HCT116 (cell line): ENCODE results near the gene NUF2. TPM values are rescaled to one million over a fixed set of nuclear protein-coding genes. Genes with fewer than 3 reads are reported as not detected.

ENCODE experiments used
- ATAC-seq: fragments of 200-7000 bp; cut with Tn5 transposase; 2 replicates; pipeline ENCODE4 v1.9.1; 2020; ENCODE audit warnings: mild to moderate bottlenecking, moderate library complexity
- BruUV-seq: library from RNA; stranded (reverse); fragments of 400-500 nt; replicated peaks from 2 replicates; lab custom pipeline; 2021; lab: Mats Ljungman, UMichigan
- CTCF ChIA-PET: fragments of 300-600 bp; sonication (Branson Sonifier 250); formaldehyde crosslinking; loops from one replicate; lab custom pipeline; 2021; ENCODE audit warnings: antibody characterized with exemption; lab: Charles Lee
- POLR2A ChIA-PET: fragments of 300-600, 350-600 bp; sonication (Branson Sonifier 250); formaldehyde crosslinking; loops from one replicate; lab custom pipeline; 2021; ENCODE audit warnings: antibody characterized with exemption; lab: Charles Lee
- RAD21 ChIA-PET, 2 experiments: fragments of 300-600 bp; sonication (Branson Sonifier 250); formaldehyde crosslinking; loops; one replicate each; lab custom pipeline; 2023; ENCODE audit warnings: low total read pairs in 2 of 2; ENCODE audit not compliant: uncharacterized antibody in 2 of 2, unreplicated experiment in 2 of 2, low non-redundant PET in 1 of 2; lab: Charles Lee
- DNase-seq: peaks from one replicate; pipeline ENCODE4 v3.0.0-alpha.2; 2010; ENCODE audit warnings: low read depth, low spot score
- H2AFZ ChIP-seq: fragments of 200-600 bp; shearing (Covaris generic), sonication (generic); 2 replicates; pipeline ENCODE4 v1.6.1; 2017; ENCODE audit warnings: low read depth, mixed run types, mixed read lengths, antibody characterized with exemption, low read length; ENCODE audit not compliant: poor library complexity, severe bottlenecking
- H3K27ac ChIP-seq: 2 replicates; pipeline ENCODE4 v1.5.1; 2012; ENCODE audit warnings: low read depth, low read length
- H3K27me3 ChIP-seq: fragments of 200-600 bp; sonication (generic); 2 replicates; pipeline ENCODE4 v1.6.1; 2016; ENCODE audit warnings: mixed run types, low read length, mixed read lengths; ENCODE audit not compliant: insufficient read depth
- H3K36me3 ChIP-seq, 2 experiments: fragments of 200-500 bp in 1 of 2; fragments of 200-600 bp in 1 of 2; sonication (Bioruptor generic) in 1 of 2; sonication (generic) in 1 of 2; 2 replicates each; pipeline versions ENCODE4 v1.5.1 to v1.6.1; 2014 to 2016; ENCODE audit warnings: low read length in 2 of 2, inconsistent platforms in 1 of 2, mixed read lengths in 1 of 2, mixed run types in 1 of 2; ENCODE audit not compliant: insufficient read depth in 2 of 2, control insufficient read depth in 1 of 2
- H3K4me1 ChIP-seq, 2 experiments: fragments of 200-600 bp in 1 of 2; sonication (generic) in 1 of 2; 2 replicates each; pipeline versions ENCODE4 v1.5.1 to v1.6.1; 2012 to 2017; ENCODE audit warnings: low read length in 2 of 2, inconsistent platforms in 1 of 2, mild to moderate bottlenecking in 1 of 2, mixed read lengths in 1 of 2, mixed run types in 1 of 2, moderate library complexity in 1 of 2; ENCODE audit not compliant: insufficient read depth in 2 of 2, control insufficient read depth in 1 of 2
- H3K4me2 ChIP-seq: fragments of 200-600 bp; sonication (generic); 2 replicates; pipeline ENCODE4 v1.6.1; 2017; ENCODE audit warnings: mixed run types, low read length, mixed read lengths
- H3K4me3 ChIP-seq, 2 experiments: fragments of 200-600 bp in 1 of 2; sonication (generic) in 1 of 2; replicated peaks in 1 of 2; 2 replicates each; pipeline ENCODE4 v1.5.1; 2011 to 2016; ENCODE audit warnings: low read length in 2 of 2, control low read depth in 1 of 2, low read depth in 1 of 2, mild to moderate bottlenecking in 1 of 2, mixed read lengths in 1 of 2, mixed run types in 1 of 2
- H3K79me2 ChIP-seq: fragments of 200-600 bp; sonication (generic); 2 replicates; pipeline ENCODE4 v1.6.1; 2017; ENCODE audit warnings: mild to moderate bottlenecking, mixed run types, low read length, moderate library complexity, mixed read lengths; ENCODE audit not compliant: insufficient read depth
- H3K9ac ChIP-seq: fragments of 200-600 bp; sonication (generic); 2 replicates; pipeline ENCODE4 v1.6.1; 2016; ENCODE audit warnings: low read length, mixed read lengths
- H3K9me2 ChIP-seq: fragments of 200-600 bp; sonication (generic), shearing (Covaris generic); 2 replicates; pipeline ENCODE4 v1.6.1; 2017; ENCODE audit warnings: mixed run types, mild to moderate bottlenecking, moderate library complexity; ENCODE audit not compliant: insufficient read depth
- H3K9me3 ChIP-seq, 2 experiments: fragments of 200-500 bp in 1 of 2; fragments of 200-600 bp in 1 of 2; sonication (Bioruptor generic) in 1 of 2; sonication (generic) in 1 of 2; 2 replicates each; pipeline ENCODE4 v1.6.1; 2014 to 2017; ENCODE audit warnings: low read length in 2 of 2, mixed read lengths in 2 of 2, inconsistent platforms in 1 of 2, low read depth in 1 of 2, mild to moderate bottlenecking in 1 of 2, mixed run types in 1 of 2, moderate library complexity in 1 of 2; ENCODE audit not compliant: control insufficient read depth in 1 of 2, insufficient read depth in 1 of 2
- H4K20me1 ChIP-seq: fragments of 200-600 bp; sonication (generic), shearing (Covaris generic); 2 replicates; pipeline ENCODE4 v1.6.1; 2017; ENCODE audit warnings: mixed run types, mild to moderate bottlenecking, moderate library complexity; ENCODE audit not compliant: insufficient read depth
- CTCF ChIP-seq, 3 experiments: fragments of 200-600 bp in 1 of 3; sonication (generic) in 1 of 3; IDR thresholded peaks in 2 of 3; conservative IDR thresholded peaks in 1 of 3; 2 replicates each; pipeline ENCODE4 v1.5.1; 2012 to 2017; ENCODE audit warnings: low read depth in 2 of 3, low read length in 2 of 3, antibody characterized with exemption in 1 of 3, borderline replicate concordance in 1 of 3, control low read depth in 1 of 3, mild to moderate bottlenecking in 1 of 3, mixed read lengths in 1 of 3, mixed run types in 1 of 3, moderate library complexity in 1 of 3; ENCODE audit not compliant: insufficient read depth in 1 of 3
- EGR1 ChIP-seq: IDR thresholded peaks from 2 replicates; pipeline ENCODE4 v1.6.1; 2012; ENCODE audit warnings: low read depth
- ELF1 ChIP-seq: IDR thresholded peaks from 2 replicates; pipeline ENCODE4 v1.6.1; 2012; ENCODE audit warnings: low read depth, borderline replicate concordance
- EZH2phosphoT487 ChIP-seq: fragments of 200-600 bp; IDR thresholded peaks from 2 replicates; pipeline ENCODE4 v1.6.1; 2018; ENCODE audit warnings: antibody characterized with exemption, borderline replicate concordance
- JUND ChIP-seq: IDR thresholded peaks from 2 replicates; pipeline ENCODE4 v1.6.1; 2012
- POLR2A ChIP-seq: IDR thresholded peaks from 2 replicates; pipeline ENCODE4 v1.7.0; 2011; ENCODE audit warnings: borderline replicate concordance; ENCODE audit not compliant: insufficient read depth, insufficient read length; ENCODE audit errors: extremely low read depth
- SIN3A ChIP-seq: IDR thresholded peaks from 2 replicates; pipeline ENCODE4 v1.6.1; 2012; ENCODE audit warnings: low read depth
- SP1 ChIP-seq: IDR thresholded peaks from 2 replicates; pipeline ENCODE4 v1.6.1; 2012; ENCODE audit warnings: low read depth
- SRF ChIP-seq: IDR thresholded peaks from 2 replicates; pipeline ENCODE4 v1.6.1; 2012; ENCODE audit warnings: low read depth
- intact Hi-C: fragments of 100-400 bp; cut with micrococcal nuclease; formaldehyde crosslinking; loops from 2 replicates; pipeline ENCODE4 v1.10.0; 2022
- total RNA-seq: library from RNA; stranded (reverse); gene quantifications from one replicate; pipeline ENCODE4 v1.2.1, GENCODE V29; 2021; ENCODE audit not compliant: unreplicated experiment

NUF2 gene
- total RNA-seq, 1 experiment from 2014 or later, result 37.6 TPM

- intact Hi-C loops, result no loop called here
- Histone ChIP-seq H3K9me2 (no peaks in the 10 kb centered on the region), H2AFZ (no peak overlapping the region), H3K36me3 (no peaks in the 10 kb centered on the region), H3K4me2 (no peak overlapping the region), H3K27me3 (no peaks in the 10 kb centered on the region), H3K9ac (no peak overlapping the region), H3K9me3 (no peaks in the 10 kb centered on the region), H3K79me2 (no peaks in the 10 kb centered on the region), H3K4me3 (no peak overlapping the region), H4K20me1 (no peaks in the 10 kb centered on the region), H3K4me1 (no peaks in the 10 kb centered on the region), H3K27ac (no peak overlapping the region)
- CTCF ChIA-PET, result no interaction called here
- ATAC-seq, result no peak
- TF ChIP-seq POLR2A (no peak), EGR1 (no peak), SIN3A (no peak), CTCF (IDR thresholded peaks at IDR 0.05 in 2 of 3, conservative IDR thresholded peaks at IDR 0.05 in 1 of 3; ENCODE audit: borderline replicate concordance in 1 of 3, insufficient read depth in 1 of 3, low read depth in 2 of 3, low read length in 2 of 3) (no peak), EZH2phosphoT487 (no peak), JUND (no peak), SP1 (no peak), SRF (no peak), ELF1 (no peak)
- BruUV-seq, result no TSS peak
- no peak for DNase-seq
- RAD21 ChIA-PET, result no interaction called here
- POLR2A ChIA-PET, result no interaction called here
These were observed 12.9 kb upstream of the NUF2 start for GRCh38 chr1:163308811-163309210.
